Ishikawa (cell line): ENCODE results near the gene STK11IP.

Experiments
- CEBPB ChIP-seq: IDR thresholded peaks from 2 replicates; pipeline ENCODE4 v1.6.1; 2012
- CREB1 ChIP-seq: IDR thresholded peaks from 2 replicates; pipeline ENCODE4 v1.6.1; 2012; ENCODE audit warnings: low read depth
- EGR1 ChIP-seq: IDR thresholded peaks from 2 replicates; pipeline ENCODE4 v1.6.1; 2012
- EP300 ChIP-seq: IDR thresholded peaks from 2 replicates; pipeline ENCODE4 v1.6.1; 2012; ENCODE audit warnings: borderline replicate concordance
- FOXM1 ChIP-seq: IDR thresholded peaks from 2 replicates; pipeline ENCODE4 v1.6.1; 2012; ENCODE audit warnings: low read depth, borderline replicate concordance
- MAX ChIP-seq: IDR thresholded peaks from 2 replicates; pipeline ENCODE4 v1.6.1; 2012
- NFIC ChIP-seq: IDR thresholded peaks from 2 replicates; pipeline ENCODE4 v1.6.1; 2012
- RAD21 ChIP-seq: IDR thresholded peaks from 2 replicates; pipeline ENCODE4 v1.6.1; 2012; ENCODE audit warnings: low read depth
- REST ChIP-seq: IDR thresholded peaks from 2 replicates; pipeline ENCODE4 v1.6.1; 2012; ENCODE audit warnings: low read depth, mild to moderate bottlenecking
- TAF1 ChIP-seq: IDR thresholded peaks from 2 replicates; pipeline ENCODE4 v1.6.1; 2012; ENCODE audit warnings: low read depth, mild to moderate bottlenecking
- TCF12 ChIP-seq: IDR thresholded peaks from 2 replicates; pipeline ENCODE4 v1.6.1; 2012; ENCODE audit warnings: low read depth
- TEAD4 ChIP-seq: IDR thresholded peaks from 2 replicates; pipeline ENCODE4 v1.6.1; 2012
- USF1 ChIP-seq: IDR thresholded peaks from 2 replicates; pipeline ENCODE4 v1.6.1; 2012
- YY1 ChIP-seq: IDR thresholded peaks from 2 replicates; pipeline ENCODE4 v1.6.1; 2012; ENCODE audit warnings: low read depth
- ZBTB7A ChIP-seq: IDR thresholded peaks from 2 replicates; pipeline ENCODE4 v1.6.1; 2012; ENCODE audit warnings: low read depth

Gene STK11IP

GRCh38 chr2:219634171-219634940, 36.7 kb downstream of the STK11IP start:
- TF ChIP-seq ZBTB7A (no peak), MAX (no peak), TCF12 (no peak), CEBPB (no peak), EP300 (no peak), FOXM1 (no peak), CREB1 (no peak), REST (no peak), EGR1 (no peak), USF1 (no peak), RAD21 (no peak), NFIC (no peak), TEAD4 (no peak), TAF1 (no peak), YY1 (no peak)

GRCh38 chr2:219634951-219635751, 37.5 kb downstream of the STK11IP start:
- TF ChIP-seq ZBTB7A, result no peak
- TF ChIP-seq EP300, result no peak
- no peak for TF ChIP-seq MAX
- TF ChIP-seq TAF1, result no peak
- no peak for TF ChIP-seq RAD21
- TF ChIP-seq TEAD4, result no peak
- no peak for TF ChIP-seq USF1
- TF ChIP-seq TCF12, result no peak
- no peak for TF ChIP-seq FOXM1
- no peak for TF ChIP-seq CREB1

GRCh38 chr2:219636144-219636915, 38.7 kb downstream of the STK11IP start:
- no peak for TF ChIP-seq MAX
- TF ChIP-seq YY1, result no peak
- no peak for TF ChIP-seq FOXM1
- no peak for TF ChIP-seq TAF1
- TF ChIP-seq TEAD4, result no peak
- TF ChIP-seq USF1, result no peak
- no peak for TF ChIP-seq CEBPB
- no peak for TF ChIP-seq RAD21
- TF ChIP-seq CREB1, result no peak
- TF ChIP-seq TCF12, result no peak
- no peak for TF ChIP-seq NFIC
- TF ChIP-seq EP300, result no peak
- no peak for TF ChIP-seq ZBTB7A
- no peak for TF ChIP-seq REST
- TF ChIP-seq EGR1, result no peak
